GM12875 (cell line): ENCODE measurements around the gene FBXL12.
A peak's percentile ranks its signal among the peaks of the same experiment; 100 is the strongest.
"Not testable (repeated sequence)": the region's sequence is repeated elsewhere in the genome, so short reads cannot be mapped to it uniquely, and the experiment has no call there.

Experiments
- H3K4me3 ChIP-seq: one replicate; pipeline ENCODE4 v1.5.1; 2011; ENCODE audit warnings: low read depth, low read length, control low read depth
- TF ChIP-seq, protein P1 (sequence below): IDR thresholded peaks from 2 replicates; pipeline ENCODE4 v1.5.1; 2011; ENCODE audit warnings: low read depth, mild to moderate bottlenecking, control low read depth, inconsistent platforms, low read length, moderate library complexity, borderline replicate concordance; ENCODE audit not compliant: insufficient read depth

The FBXL12 gene

DNA sequence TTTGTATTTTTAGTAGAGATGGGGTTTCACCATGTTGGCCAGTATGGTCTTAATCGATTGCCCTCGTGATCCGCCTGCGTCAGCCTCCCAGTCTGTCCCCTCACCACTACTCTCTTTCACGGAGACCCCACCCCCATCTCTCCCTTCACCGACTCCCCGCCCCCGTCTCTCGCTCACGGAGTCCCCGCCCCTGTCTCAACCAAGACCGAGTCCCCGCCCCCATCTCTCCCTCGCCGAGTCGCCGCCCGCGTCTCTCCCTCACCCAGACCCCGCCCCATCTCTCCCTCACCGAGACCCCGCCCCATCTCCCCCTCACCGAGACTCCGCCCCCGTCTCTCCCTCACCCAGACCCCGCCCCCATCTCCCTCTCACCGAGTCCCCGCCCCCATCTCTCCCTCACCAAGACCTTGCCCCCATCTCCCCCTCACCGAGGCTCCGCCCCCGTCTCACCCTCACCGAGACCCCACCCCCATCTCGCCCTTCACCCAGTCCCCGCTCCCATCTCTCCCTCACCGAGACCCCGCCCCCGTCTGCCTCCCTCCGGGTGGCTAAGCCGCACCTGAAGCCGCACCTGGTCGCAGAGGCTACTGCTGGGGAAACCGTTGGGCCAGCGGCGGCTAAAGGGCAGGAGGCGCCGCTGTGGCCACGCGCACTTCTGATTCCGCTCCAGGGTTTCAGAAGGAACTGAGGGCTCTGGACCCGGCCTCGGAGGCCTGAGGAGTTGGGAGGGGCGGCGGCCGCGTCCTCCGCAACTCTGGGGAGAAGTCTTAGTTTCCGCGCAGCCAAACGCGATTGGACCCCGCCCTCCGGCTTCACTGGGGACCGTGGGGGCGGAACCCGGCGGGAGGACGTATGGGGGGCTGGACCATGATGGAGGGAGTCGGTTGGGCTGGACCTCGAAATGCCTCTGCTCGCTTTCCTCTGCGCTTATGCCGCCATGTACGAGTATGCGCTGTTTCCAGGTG is 33.2 kb downstream of the FBXL12 start:
- peak overlapping the region; percentile 54 for H3K4me3 ChIP-seq
- TF ChIP-seq, protein P1, sequence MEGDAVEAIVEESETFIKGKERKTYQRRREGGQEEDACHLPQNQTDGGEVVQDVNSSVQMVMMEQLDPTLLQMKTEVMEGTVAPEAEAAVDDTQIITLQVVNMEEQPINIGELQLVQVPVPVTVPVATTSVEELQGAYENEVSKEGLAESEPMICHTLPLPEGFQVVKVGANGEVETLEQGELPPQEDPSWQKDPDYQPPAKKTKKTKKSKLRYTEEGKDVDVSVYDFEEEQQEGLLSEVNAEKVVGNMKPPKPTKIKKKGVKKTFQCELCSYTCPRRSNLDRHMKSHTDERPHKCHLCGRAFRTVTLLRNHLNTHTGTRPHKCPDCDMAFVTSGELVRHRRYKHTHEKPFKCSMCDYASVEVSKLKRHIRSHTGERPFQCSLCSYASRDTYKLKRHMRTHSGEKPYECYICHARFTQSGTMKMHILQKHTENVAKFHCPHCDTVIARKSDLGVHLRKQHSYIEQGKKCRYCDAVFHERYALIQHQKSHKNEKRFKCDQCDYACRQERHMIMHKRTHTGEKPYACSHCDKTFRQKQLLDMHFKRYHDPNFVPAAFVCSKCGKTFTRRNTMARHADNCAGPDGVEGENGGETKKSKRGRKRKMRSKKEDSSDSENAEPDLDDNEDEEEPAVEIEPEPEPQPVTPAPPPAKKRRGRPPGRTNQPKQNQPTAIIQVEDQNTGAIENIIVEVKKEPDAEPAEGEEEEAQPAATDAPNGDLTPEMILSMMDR: no peak

DNA sequence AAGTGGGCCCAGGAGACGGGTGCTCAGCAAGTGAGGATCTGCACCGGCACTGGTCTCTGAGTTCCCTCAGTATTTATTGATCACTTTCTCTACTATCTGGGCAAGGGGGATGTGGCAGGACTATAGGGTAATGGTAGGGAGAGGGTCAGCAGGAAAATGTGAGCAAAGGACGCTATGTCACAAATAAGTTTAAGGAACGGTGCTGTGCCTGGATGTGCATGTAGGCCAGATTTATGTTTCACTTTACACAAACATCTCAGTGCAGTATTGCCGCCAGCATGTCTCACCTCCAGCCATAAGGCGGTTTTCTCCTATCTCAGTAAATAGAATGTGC is 34.7 kb downstream of the FBXL12 start:
- H3K4me3 ChIP-seq: not testable (repeated sequence)

DNA sequence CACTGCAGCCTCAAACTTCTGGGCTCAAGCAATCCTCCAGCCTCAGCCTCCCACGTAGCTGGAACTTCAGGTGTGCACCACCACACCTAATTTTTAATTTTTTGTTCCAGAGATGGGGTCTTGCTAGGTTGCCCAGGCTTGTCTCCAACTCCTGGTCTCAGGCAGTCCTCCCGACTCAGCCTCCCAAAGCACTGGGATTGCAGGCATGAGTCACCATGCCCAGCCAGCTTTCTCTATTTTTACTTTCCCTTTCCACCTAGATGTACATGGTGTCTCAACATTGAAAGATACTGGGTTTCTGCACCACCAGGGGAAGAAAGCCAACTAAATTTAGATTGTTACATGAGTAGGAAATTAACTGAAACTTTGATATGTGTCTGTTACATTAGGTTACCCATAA is 36.5 kb downstream of the FBXL12 start:
- no peak overlapping the region for H3K4me3 ChIP-seq
- TF ChIP-seq, protein P1: no peak

DNA sequence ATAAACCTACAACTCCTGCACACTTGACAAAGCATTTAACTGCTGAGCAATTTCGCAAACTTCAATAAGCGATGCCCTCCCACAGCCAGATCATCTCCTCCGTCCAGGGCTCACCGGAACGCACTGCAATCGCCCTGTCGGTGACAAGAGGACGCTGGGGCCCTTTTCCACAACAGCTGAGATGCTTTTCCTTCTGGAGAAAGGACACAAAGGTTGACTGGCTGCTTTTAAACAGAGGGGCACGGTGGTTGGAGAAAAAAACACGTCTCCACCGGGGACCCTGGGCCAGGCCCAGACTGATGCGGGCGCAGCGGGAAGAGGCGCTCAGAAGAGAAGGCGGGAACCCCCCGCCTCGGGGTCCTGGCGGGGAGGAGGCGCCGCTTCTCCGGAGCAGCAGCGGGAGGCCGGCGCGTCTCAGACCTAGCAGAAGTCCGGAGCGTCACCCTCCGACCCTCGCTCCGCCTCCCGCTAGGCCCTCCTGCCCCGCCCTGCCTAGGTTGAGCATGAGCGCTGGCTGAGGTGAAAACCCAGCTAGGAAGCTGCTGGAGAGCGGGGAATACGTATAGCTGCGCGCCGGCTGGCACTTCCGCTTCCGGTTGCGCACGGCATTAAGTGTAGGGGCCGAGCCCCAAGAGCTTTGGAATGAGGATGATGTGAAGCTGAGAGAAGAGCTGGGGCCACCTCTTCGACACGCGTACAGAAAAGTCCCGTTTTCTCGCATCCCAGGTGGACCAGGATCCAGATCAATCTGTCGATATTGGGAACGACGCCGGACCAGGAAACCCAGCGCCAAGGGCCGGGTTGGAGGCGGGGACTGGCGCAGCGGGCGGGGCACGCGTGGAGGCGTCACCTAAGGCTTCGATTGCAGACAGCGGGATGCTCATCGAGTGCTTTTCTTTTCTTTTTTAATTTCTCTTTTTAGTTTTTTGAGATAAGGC is 50.4 kb downstream of the FBXL12 start, which contains the start of gene ZNF846:
TSS of gene ZNF846 (minus strand) at position 564 of the 938 bp plus-strand sequence. CDS start 3,788 bp downstream, outside the sequence.
- TF ChIP-seq, protein P1: no peak
- H3K4me3 ChIP-seq: peak within 1 kb of the TSS; percentile 63
